Astrocyte (in vitro differentiated cells and primary cell): ENCODE data around the gene CMIP.

Source experiments
- CTCF ChIP-seq: IDR thresholded peaks from 2 replicates; pipeline ENCODE4 v1.5.1; 2011; ENCODE audit warnings: low read depth, mild to moderate bottlenecking, inconsistent platforms, low read length, moderate library complexity; ENCODE audit not compliant: insufficient read depth
- EZH2 ChIP-seq: IDR thresholded peaks from 2 replicates; pipeline ENCODE4 v1.6.1; 2012; ENCODE audit warnings: mild to moderate bottlenecking, low read length, inconsistent platforms; ENCODE audit not compliant: insufficient read depth

- TF ChIP-seq CTCF (no peak), EZH2 (no peak)
Observed at GRCh38 chr16:81469710-81470535, 25.3 kb downstream of the CMIP start.
